Activated B cell treated with CpG ODN at 0.5 μM for 24 hours (primary cell): ENCODE data around the gene REELD1. TPM values are rescaled to one million over a fixed set of nuclear protein-coding genes. Genes with fewer than 3 reads are reported as not detected.

Experiments
- ATAC-seq: fragments of 200-7000 bp; cut with Tn5 transposase; one replicate; pipeline ENCODE4 v1.10.0; 2021; ENCODE audit warnings: low read depth, mild to moderate bottlenecking, moderate library complexity
- CTCF ChIA-PET: fragments of 350-600 bp; sonication (Branson Sonifier 250); formaldehyde crosslinking; loops from one replicate; lab custom pipeline; 2021; ENCODE audit warnings: antibody characterized with exemption; lab: Charles Lee
- POLR2A ChIA-PET: fragments of 350-600 bp; sonication (Branson Sonifier 250); formaldehyde crosslinking; loops from one replicate; lab custom pipeline; 2021; ENCODE audit warnings: antibody characterized with exemption; lab: Charles Lee
- DNase-seq: peaks from one replicate; pipeline ENCODE4 v3.0.0; 2022
- H3K27ac Mint-ChIP-seq: one replicate; pipeline ENCODE4 v1.8.0; 2020; ENCODE audit warnings: mixed read lengths
- H3K27me3 Mint-ChIP-seq: one replicate; pipeline ENCODE4 v1.8.0; 2021; ENCODE audit warnings: mixed read lengths
- H3K36me3 Mint-ChIP-seq: one replicate; pipeline ENCODE4 v1.8.0; 2021; ENCODE audit warnings: low read depth, mixed read lengths
- H3K4me1 Mint-ChIP-seq: one replicate; pipeline ENCODE4 v1.8.0; 2021; ENCODE audit warnings: mixed read lengths
- H3K4me3 Mint-ChIP-seq: one replicate; pipeline ENCODE4 v1.8.0; 2020; ENCODE audit warnings: mild to moderate bottlenecking, mixed read lengths
- H3K9me3 Mint-ChIP-seq: one replicate; pipeline ENCODE4 v1.8.0; 2020; ENCODE audit warnings: mixed read lengths
- CTCF ChIP-seq: fragments of 200-600 bp; IDR thresholded peaks from one replicate; pipeline ENCODE4 v1.8.0; 2022; ENCODE audit warnings: antibody characterized with exemption, mild to moderate bottlenecking
- intact Hi-C: fragments of 100-400 bp; cut with micrococcal nuclease; formaldehyde crosslinking; loops from one replicate; pipeline ENCODE4 v1.15.1; 2024
- total RNA-seq: library from RNA; stranded (reverse); gene quantifications from 2 replicates; pipeline ENCODE4 v1.2.3, GENCODE V29; 2022

The REELD1 gene
- total RNA-seq, 1 donor from 2014 or later, result 2.6 TPM

GRCh38 chr4:146257511-146257910, 43.2 kb downstream of the REELD1 start:
- intact Hi-C loops, result no loop called here
- no peaks in the 10 kb centered on the region for H3K27me3 Mint-ChIP-seq
- peaks cover 21% of the 10 kb centered on the region for H3K36me3 Mint-ChIP-seq
- no peak for DNase-seq
- ChIA-PET CTCF (interaction anchor here (1.3 kb wide), 1 partner anchor 14 kb away, joined by 3 read pairs; no protein-coding TSS in a partner anchor), POLR2A (no interaction called here)
- H3K9me3 Mint-ChIP-seq, result no peaks in the 10 kb centered on the region
- ATAC-seq, result no peak
- TF ChIP-seq CTCF, result no peak
- no peak overlapping the region for H3K4me3 Mint-ChIP-seq
- no peak overlapping the region for H3K27ac Mint-ChIP-seq
- no peaks in the 10 kb centered on the region for H3K4me1 Mint-ChIP-seq

- Mint-ChIP-seq H3K4me3 (no peak overlapping the region), H3K9me3 (no peaks in the 10 kb centered on the region), H3K27me3 (no peaks in the 10 kb centered on the region), H3K27ac (no peak overlapping the region), H3K4me1 (no peaks in the 10 kb centered on the region), H3K36me3 (peaks cover 17% of the 10 kb centered on the region)
- DNase-seq (no peak), ATAC-seq (no peak)
- no peak for TF ChIP-seq CTCF
- ChIA-PET CTCF (interaction anchor here (1.3 kb wide), 1 partner anchor 12 kb away, joined by 3 read pairs; no protein-coding TSS in a partner anchor), POLR2A (no interaction called here)
- intact Hi-C loops, result no loop called here
Measured at GRCh38 chr4:146260521-146260920, 46.2 kb downstream of the REELD1 start.

GRCh38 chr4:146261041-146261440, 46.7 kb downstream of the REELD1 start:
- POLR2A ChIA-PET, result no interaction called here
- H3K4me1 Mint-ChIP-seq, result no peaks in the 10 kb centered on the region
- peaks cover 13% of the 10 kb centered on the region for H3K36me3 Mint-ChIP-seq
- no peaks in the 10 kb centered on the region for H3K27me3 Mint-ChIP-seq
- no peak overlapping the region for H3K4me3 Mint-ChIP-seq
- DNase-seq, result no peak
- no peak overlapping the region for H3K27ac Mint-ChIP-seq
- no peak for ATAC-seq
- CTCF ChIA-PET, result no interaction called here
- H3K9me3 Mint-ChIP-seq, result no peaks in the 10 kb centered on the region
- intact Hi-C loops, result no loop called here
- no peak for TF ChIP-seq CTCF

GRCh38 chr4:146263793-146264192, 49.5 kb downstream of the REELD1 start:
- Mint-ChIP-seq H3K9me3 (no peaks in the 10 kb centered on the region), H3K4me1 (no peaks in the 10 kb centered on the region), H3K27ac (no peak overlapping the region), H3K27me3 (no peaks in the 10 kb centered on the region), H3K4me3 (no peak overlapping the region), H3K36me3 (peaks cover 5% of the 10 kb centered on the region)
- ATAC-seq (no peak), DNase-seq (no peak)
- CTCF ChIA-PET, result no interaction called here
- no peak for TF ChIP-seq CTCF
- intact Hi-C loops, result no loop called here
- POLR2A ChIA-PET, result no interaction called here

- H3K27me3 Mint-ChIP-seq, result no peaks in the 10 kb centered on the region
- ChIA-PET POLR2A (no interaction called here), CTCF (no interaction called here)
- no peaks in the 10 kb centered on the region for H3K9me3 Mint-ChIP-seq
- H3K4me1 Mint-ChIP-seq, result no peaks in the 10 kb centered on the region
- H3K36me3 Mint-ChIP-seq, result peaks cover 7% of the 10 kb centered on the region
- ATAC-seq (no peak), DNase-seq (no peak)
- no peak overlapping the region for H3K27ac Mint-ChIP-seq
- H3K4me3 Mint-ChIP-seq, result no peak overlapping the region
- intact Hi-C loops, result no loop called here
- TF ChIP-seq CTCF, result no peak
Measured at GRCh38 chr4:146265950-146266490, 51.7 kb downstream of the REELD1 start.
